NT2/D1 (cell line): ENCODE results near the gene SCAPER.

ENCODE experiments used
- SUZ12 ChIP-seq: IDR thresholded peaks from 2 replicates; pipeline ENCODE4 v1.6.1; 2011; ENCODE audit not compliant: insufficient read length, insufficient read depth; ENCODE audit errors: extremely low read depth
- ZNF274 ChIP-seq: IDR thresholded peaks from 2 replicates; pipeline ENCODE4 v1.6.1; 2011; ENCODE audit warnings: mild to moderate bottlenecking, low read depth, low read length

GRCh38 chr15:76342058-76342381, 563.1 kb downstream of the SCAPER start:
- TF ChIP-seq SUZ12 (no peak), ZNF274 (no peak)
